Stimulated activated CD8-positive, alpha-beta memory T cell treated with anti-CD3 and anti-CD28 coated beads, Interleukin-4, amount 100 ng/mL, for 4 hours (primary cell): ENCODE results near the gene ICA1.
"Not testable (repeated sequence)": the region's sequence is repeated elsewhere in the genome, so short reads cannot be mapped to it uniquely, and the experiment has no call there.

Source experiments
- DNase-seq, 2 donors: peaks; one replicate each; pipeline ENCODE4 v3.0.0-alpha.2; 2020; ENCODE audit warnings: low read depth in 2 of 2, low spot score in 1 of 2

Gene ICA1

DNA sequence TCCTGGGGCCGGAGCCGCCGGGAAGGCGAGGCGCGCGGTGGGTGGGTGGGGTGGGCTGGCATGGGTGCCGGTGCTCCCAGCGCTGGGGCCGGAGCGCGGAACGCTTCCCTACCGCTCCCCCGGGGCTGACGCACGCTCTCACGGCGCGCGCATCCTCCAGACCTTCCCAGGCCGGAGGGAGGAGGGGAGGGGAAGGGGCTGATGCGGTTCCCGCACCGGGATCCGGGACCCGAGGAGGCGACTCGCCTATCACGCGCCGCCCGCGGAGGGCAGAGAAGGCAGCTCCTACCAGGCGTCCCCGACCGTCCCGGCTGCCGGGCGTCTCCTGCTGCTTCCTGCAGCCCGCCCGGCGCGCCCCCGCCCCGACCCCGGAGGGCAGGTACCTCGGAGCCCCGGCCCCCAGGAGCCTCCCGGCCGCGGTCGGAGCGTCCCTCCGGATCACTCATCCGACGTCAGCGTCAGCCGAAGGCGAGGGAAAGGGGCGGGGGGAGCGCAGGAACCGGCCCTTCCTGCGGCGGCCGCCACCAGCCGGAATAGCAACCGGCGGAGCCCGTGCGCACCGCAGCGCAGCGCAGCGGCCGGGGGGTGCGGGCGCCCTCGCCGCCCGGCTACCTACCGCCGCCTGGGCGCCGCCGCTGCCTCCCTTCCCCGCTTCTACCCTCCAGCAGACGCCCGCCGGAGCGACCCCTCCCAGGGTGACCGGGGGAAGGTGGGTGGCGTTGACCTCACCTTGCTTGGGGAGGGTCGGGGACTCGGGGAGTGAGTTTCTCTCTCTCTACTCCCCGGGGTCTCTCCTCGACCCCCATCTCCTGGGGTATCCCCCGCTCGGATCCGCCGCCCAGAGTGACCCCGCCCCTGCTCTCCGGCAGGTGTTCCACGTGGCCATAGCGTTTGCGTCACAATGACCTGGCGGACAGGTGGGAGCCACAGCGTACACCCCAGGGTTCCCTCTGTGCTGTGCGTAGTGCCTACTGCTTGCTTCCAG, at the start of gene ICA1:
TSS of gene ICA1 (minus strand) at position 457 of the 985 bp plus-strand sequence. CDS start 26,241 bp downstream, outside the sequence.
- DNase-seq: no peak

DNA sequence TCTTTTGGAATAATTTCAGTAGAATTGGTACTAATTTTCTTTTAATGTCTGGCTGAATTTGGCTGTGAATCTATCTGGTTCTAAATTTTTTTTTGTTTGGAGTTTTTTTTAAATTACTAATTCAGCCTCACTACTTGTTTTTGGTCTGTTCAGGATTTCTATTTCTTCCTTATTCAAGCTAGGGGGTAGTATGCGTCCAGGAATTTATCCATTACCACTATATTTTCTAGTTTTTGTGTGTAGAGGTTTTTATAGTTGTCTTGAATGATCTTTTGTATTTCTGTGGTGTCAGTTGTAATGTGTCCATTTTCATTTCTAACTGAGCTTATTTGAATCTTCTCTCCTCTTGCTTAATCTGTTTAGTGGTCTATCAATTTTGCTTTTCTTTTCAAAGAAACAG, 48.9 kb upstream of the ICA1 start:
- no peak for DNase-seq

DNA sequence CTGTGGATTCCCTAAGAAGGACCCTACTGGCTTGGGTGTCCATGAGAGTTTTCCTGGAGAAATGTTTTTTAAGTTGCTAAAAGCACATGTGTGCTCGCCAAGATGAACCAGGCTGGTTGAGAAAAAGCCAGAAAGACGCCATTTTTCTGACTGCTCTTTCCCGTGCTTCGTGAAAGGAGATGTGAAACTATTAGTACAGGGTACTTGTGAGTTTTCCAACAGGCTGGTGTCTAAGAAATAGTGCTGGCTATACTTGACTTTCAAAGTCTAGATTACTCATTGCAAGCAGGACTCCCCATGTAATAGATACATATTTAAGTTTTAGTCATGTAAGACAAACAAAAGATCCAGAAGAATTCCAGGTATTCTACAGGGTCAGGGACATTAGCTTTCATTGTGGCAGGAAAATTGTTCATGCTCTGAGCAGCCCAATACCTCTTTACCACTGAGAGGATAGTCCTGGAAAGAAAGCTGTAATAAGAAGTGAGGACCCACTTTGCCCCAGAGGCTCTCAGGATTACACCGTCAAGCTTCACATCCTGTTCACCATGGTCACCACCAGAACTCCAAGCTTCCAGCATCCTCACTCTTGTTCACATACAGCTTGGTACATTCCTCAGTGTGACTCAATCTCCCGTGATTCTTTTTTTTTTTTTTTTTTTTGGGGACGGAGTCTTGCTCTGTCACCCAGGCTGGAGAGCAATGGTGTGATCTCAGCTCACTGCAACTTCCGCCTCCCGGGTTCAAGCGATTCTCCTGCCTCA, 43.8 kb upstream of the ICA1 start:
- DNase-seq: no peak

DNA sequence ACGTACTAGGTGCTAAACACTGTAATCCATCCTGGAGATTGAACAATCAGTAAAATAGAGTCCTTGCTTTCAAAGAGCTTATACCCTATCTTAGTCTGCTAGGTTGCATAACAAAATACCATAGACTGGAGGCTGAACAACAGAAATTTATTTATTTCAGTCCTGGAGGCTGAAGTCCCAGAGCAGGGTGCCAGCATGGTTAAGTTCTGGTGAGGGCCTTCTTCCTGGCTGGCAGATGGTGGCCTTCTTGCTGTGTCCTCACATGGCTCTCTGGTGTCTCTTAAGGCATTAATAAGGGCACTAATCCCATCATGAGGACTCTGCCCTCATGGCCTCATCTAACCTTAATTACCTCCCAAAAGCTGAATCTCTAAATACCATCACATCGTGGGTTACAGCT, 43.1 kb upstream of the ICA1 start:
- no peak for DNase-seq

DNA sequence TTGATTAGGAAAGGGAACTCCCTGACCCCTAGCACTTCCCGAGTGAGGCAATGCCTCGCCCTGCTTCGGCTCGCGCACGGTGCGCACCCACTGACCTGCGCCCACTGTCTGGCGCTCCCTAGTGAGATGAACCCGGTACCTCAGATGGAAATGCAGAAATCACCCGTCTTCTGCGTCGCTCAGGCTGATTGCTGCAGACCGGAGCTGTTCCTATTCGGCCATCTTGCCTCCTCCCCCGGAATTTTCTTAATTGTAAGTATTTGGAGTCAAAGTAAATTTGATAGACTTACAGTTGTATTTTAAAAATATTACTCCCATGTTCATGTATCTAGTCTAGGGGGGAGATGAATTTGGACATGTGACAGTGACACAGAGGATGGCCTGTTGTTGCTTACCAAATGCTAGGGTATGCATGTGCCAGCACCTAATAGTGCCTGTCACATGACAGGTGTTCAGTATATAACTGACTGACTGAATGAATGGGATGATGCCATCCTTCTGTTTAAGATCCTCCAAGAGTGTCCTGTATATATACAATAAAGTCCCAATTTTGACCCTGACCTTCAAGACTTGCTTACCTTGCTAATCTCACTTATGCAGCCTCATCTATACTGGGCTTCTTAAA, 42.0 kb upstream of the ICA1 start:
- DNase-seq: no peak

DNA sequence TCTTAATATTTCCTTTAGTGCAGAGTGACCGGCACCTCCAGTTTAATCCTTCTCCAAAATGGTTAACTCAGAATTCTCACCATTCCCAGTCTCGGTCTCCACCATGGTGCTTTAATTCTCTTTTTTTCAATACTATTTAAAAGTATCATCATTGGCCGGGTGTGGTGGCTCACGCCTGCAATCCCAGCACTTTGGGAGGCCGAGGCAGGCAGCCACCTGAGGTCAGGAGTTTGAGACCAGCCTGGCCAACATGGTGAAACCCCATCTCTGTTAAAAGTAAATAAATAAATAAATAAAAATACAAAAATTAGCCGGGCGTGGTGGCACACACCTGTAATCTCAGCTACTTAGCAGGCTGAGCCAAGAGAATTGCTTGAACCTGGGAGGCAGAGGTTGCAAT, 35.1 kb upstream of the ICA1 start:
- DNase-seq: not testable (repeated sequence)

DNA sequence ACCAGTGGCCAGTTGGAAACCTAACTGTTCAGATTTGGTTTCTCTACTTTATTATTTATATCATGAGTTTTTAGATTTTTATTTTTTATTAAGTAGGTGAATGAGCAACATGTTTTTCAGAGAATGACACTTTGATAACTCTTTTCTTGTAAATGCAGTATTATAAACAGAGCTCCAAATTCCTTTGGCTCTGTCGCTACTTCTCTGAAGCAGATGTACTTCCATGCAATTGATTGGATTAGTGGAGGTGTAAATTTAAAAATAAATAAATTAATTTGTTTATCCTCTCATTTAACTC, 34.3 kb upstream of the ICA1 start:
- DNase-seq: no peak

DNA sequence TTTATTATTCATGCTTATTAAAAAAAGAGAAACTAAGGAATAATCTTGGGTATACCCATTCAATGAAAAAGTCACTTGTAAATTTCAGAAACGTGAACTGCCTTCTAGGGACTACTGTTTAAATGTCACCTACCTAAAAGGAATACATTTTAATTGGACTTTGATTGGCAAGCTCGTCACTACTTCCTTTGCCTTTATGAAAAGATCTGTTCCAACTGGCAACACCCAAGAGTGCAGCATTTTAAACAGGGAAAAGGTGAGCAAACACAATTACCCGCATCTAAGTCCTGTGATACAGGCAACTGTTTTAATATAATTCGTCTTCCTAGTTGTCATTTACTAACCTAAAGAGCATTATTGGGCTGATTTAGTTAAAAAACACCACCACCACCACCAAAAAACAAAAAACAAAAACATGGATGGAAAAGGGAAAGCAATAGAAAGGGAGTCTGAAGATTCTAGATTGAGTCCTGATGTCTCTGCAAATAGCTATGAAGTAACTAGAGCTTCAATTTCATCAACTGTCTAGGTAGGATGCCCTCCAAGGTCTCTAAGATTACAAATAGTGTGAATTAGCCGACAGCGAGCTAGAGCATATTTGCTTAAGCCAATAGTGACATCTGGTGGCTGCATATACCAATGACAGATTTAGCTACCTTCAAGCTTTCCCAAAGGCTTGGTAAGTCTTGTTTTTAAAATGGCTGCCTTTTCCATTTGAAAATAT, 33.8 kb upstream of the ICA1 start:
- DNase-seq: no peak

DNA sequence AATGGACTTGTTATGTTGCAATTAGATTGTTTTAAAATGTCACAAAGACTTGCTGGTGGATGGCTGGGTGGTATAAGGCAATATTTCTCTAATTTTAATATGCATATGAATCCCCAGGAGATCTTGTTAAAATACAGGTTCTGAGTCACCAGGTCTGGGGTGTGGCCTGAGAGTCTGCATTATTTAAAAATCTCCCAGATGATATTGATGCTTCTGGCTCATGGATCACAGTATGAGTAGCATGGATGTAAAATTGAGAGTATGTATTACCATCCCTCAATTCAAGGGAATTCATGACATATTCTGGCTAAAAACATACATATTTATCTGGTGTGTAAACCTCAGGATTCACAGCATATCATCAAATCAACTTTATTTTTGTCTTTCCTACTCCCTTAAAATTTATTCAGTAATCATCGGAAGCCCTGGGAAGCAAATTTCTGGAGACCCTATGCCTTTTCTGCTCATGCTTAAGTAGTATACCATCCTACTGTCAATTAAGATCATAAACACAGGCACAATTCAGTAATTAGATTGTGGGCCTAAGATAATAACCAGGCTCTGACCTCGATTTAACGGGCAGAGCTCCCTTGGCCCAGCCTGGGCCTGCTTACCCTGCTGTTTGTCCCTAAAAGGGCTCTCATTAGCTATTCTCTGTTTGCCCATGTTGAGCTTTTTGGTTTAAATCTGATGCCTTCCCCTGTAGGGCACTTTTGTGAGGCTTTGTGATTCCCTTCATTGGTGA, 29.6 kb upstream of the ICA1 start:
- no peak for DNase-seq

DNA sequence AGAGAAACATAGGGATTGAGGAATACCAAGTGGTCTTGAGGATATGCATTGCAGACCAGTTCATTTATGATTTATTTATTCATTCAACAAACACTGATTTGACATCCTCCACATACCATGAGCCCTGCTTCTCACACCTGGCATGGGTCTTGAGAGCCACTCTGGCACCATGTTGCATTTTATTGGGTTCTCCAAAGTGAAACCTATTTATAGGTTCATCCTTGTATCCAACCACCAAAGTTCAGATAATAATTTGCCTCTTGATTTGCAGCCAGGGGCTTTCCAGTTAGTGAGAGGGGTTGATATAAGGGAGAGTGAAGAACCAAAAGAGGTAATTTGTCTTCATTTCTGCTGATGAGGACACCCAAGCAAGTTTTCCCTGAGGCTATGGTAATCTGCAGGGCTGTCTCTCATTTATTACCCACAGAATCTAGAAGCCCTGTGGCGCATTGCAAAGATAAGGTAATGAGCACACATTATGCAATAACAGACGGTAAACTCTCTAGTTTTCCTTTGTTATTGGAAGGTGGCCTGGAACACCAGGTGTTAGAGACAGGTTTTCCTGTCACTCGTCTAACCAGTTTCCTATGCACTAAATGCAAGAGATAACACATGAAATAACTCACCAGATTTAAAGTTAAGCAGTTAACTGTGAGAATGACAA, 28.8 kb upstream of the ICA1 start:
- no peak for DNase-seq

DNA sequence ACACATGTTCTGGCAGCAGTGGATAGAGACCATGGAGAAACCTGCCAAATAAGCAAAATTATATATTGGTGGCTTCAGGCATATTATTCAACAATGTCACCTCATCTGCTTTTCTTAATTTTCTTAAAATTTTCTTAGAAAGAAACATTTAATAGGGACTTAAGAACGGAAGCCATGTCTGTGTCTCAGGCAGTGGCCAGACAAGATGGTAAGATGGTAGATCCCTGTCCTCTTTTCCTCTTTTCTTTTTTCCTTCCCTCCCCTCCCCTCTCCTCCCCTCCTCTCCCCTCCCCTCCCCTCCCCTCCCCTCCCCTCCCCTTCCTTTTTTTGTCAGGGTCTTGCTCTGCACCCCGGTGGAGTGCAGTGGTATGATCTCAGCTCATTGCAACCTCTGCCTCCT, 24.2 kb upstream of the ICA1 start:
- DNase-seq: no peak

DNA sequence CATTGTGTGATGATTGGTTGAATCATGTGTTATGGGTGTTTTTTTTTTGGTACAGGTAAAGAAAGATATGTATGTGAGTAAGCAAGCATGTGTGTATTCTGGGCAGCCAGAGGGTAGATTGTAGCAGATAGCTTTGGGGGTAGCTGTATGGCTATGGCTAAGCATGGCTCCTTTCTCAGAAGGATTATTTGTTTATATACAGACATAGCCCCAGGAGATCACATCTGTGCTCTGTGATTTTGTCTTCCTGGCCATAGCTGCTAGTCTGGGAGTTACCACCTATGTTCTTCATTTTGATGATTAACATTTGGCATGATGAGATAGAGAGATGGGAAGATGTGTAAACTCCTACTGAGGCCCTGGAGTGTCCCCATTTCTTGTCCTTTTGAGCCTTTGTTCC, 23.2 kb upstream of the ICA1 start:
- DNase-seq: no peak

DNA sequence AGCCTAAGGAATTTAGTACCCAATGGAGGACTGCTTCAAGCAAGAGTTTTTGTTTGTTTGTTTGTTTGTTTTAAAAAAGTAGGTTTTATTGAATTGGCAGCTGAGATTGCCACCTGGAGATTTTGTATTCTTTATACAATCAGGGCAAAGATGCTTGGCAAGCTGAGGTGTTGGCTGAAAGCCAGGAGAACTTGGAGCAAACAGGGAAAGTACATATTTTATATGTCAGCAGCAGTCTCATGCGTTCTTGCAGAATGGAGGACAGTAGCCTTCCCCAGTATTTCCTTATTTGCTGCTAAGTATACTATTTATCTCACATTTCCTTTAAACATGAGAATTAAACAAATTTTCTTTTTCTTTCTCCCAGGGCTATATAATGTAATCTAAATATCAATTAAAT, 22.6 kb upstream of the ICA1 start:
- no peak for DNase-seq

DNA sequence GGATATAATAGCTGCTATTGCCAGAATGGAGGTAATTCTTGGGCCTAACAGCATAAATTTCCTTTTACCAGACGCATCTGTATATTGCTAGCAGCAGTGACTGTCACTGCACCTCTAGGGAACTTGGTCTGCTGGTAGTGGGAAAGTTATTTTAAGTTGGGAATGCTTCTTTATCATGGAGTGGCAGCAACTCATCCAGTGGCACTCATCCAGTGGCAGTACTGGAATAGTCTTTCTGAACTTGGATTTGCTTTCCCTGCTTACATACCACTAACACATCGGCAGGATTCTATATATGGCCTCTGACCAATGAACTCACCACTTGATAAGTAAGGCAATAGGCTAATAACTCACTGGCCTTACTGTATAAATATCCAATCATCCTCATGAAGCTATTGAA, 22.0 kb upstream of the ICA1 start:
- no peak for DNase-seq

DNA sequence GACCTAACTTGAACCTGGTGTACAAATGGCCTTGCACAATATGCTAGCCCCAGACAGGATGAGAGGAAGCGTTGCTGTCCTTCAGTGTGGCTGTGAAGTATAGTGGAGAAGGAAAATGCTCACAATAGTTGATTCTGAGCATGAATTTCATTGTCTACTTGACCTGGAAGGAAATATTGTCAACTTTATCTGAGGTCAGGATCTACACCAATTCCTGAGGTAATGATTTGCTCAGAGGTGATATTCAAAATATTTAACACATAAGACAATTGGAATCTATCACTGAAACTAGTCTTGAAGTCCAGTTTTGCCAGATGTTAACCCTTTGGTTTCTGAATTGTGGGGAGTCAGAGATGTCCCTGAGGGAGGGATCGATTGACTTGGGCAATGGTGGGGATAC, 20.9 kb upstream of the ICA1 start:
- DNase-seq: no peak

DNA sequence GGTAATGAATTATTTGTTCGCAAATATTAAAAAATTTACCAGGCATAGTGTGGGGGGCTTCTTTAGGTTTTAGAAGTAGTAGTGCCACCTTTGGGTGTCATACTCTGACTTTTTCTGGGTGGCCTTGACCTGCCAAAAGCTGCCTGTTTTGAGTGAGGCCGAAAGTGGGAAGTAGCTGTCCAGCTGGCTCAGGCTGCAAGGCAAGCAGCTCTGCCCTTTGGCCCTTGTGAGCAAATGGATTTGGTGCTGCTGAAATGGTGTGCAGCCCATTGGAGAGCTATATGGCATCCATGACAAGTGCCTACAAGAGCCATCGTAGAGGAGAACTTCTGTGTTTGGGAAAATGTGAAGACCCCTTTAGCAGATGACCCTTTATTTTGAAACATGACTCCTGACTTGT, 20.2 kb upstream of the ICA1 start:
- no peak for DNase-seq

DNA sequence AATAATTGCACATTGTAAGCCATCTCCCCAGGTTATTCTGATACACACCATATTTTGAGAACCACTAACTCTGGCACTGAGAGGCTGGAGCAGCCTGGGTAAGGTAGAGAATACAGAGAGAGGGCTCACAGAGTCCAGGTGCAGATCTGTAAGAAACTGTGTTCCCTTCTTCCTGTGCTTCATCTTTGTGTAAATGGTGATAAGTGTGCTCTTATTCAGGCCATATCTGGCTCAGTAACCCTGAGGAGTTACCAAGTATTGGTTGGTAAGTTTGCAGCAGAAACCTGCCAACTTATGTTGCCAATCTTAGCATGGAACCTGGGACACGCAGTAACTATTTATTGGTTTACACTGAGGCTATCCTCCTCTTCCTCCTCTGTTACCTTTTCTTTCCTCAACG, 16.2 kb upstream of the ICA1 start:
- no peak for DNase-seq

DNA sequence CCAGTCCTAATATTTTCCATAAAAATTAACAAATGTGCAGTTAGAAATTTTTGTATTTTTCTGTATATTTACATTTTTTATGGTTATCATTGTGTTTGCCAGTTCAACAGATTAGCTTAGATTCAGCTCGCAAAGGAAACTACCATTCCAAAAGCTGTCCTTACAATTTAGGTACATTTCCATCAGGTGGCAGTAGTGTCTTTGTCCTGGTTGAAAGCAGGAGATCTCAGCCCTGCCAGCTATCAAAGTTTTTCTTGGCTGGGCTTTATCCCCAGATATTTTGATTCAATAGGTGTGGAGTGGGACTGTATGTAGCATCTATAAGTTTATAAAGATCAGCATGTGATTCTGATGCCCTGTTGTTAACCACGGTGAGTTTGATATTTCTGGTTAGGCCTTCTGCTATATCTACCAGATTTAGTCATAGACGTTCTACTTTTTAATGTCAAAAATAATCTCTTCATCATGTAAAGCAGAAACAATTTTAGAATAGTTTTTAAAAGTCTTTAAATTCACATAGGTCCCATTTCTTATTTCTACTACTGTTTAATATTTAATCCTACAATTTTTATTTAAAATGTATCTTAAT, 15.5 kb upstream of the ICA1 start:
- no peak for DNase-seq

DNA sequence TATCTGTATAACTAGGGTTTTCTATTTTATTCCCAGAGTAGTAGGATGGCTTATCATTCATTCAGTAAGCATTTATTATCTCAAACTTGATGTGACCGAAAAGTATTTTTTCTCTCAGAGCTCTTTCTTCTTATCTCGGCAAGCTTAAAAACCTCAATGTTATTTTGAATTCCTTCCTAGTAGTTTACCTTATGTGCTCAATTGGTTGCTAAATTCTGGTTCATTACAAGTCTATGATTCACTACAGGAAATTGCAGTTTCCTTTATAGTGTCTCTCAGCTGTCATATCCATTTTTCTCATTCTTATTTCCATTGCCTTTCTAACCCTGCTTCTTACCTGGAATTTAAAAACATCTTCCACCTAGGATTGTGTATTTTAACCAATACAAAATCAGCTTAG, 12.6 kb upstream of the ICA1 start:
- no peak for DNase-seq

DNA sequence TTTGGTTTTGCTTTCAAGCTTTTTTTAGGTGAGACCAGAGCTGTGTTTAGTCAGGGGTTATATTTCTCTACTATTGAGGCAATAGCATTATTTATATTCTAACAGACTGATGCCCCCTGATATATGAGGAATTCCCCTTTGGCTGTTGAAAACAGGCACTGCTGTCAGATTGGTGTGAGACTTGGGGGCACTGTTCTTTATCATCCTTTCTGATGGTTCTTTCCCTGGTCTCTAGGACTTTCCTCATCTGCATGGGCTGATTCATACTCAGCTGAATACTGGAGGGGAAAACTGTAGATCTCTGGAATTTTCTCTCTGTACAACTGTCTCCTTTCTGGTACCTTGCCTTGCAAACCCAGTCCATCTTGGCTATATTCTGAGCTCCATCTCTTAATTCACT, 10.0 kb upstream of the ICA1 start:
- no peak for DNase-seq
